GM12865 (cell line): ENCODE data around the gene GPR33.

Source experiments
- DNase-seq: peaks from one replicate; pipeline ENCODE4 v3.0.0; 2010; ENCODE audit warnings: low read depth
- H3K4me3 ChIP-seq: 2 replicates; pipeline ENCODE4 v1.5.1; 2011; ENCODE audit warnings: mild to moderate bottlenecking, low read depth, low read length, control low read depth
- CTCF ChIP-seq: IDR thresholded peaks from 2 replicates; pipeline ENCODE4 v1.5.1; 2011; ENCODE audit warnings: low read length, control low read depth, low read depth, inconsistent platforms; ENCODE audit not compliant: insufficient read depth; ENCODE audit errors: missing control alignments

GPR33 gene

GRCh38 chr14:31487886-31488285 lies at the start of gene GPR33:
TSS of gene GPR33 (minus strand) at chr14:31488039. CDS start at chr14:31483965, 4,074 bp downstream.
- TF ChIP-seq CTCF, result no peak
- H3K4me3 ChIP-seq, result no peak within 1 kb of the TSS
- DNase-seq, result no peak

- no peak for TF ChIP-seq CTCF
- DNase-seq, result no peak
- H3K4me3 ChIP-seq, result no peak overlapping the region
Observed at GRCh38 chr14:31536201-31536960, 48.5 kb upstream of the GPR33 start.

- H3K4me3 ChIP-seq, result no peak overlapping the region
- TF ChIP-seq CTCF, result no peak
- no peak for DNase-seq
Observed at GRCh38 chr14:31530136-31530535, 42.3 kb upstream of the GPR33 start.

GRCh38 chr14:31529053-31529452 lies 41.2 kb upstream of the GPR33 start:
- no peak for TF ChIP-seq CTCF
- DNase-seq, result no peak
- no peak overlapping the region for H3K4me3 ChIP-seq

GRCh38 chr14:31527546-31527945 lies 39.7 kb upstream of the GPR33 start:
- DNase-seq, result no peak
- no peak for TF ChIP-seq CTCF
- H3K4me3 ChIP-seq, result no peak overlapping the region

- DNase-seq, result no peak
- no peak for TF ChIP-seq CTCF
- no peak overlapping the region for H3K4me3 ChIP-seq
Observed at GRCh38 chr14:31527087-31527486, 39.2 kb upstream of the GPR33 start.

GRCh38 chr14:31510855-31511254 lies 23.0 kb upstream of the GPR33 start:
- no peak overlapping the region for H3K4me3 ChIP-seq
- DNase-seq, result no peak
- no peak for TF ChIP-seq CTCF
